Lower leg skin (tissue), 3 donors: ENCODE measurements around the gene SYT8.

ENCODE experiments used
- POLR2A ChIP-seq, 2 donors: fragments of 450-650 bp; IDR thresholded peaks; one replicate each; pipeline ENCODE4 v1.6.1; 2016 to 2017; ENCODE audit warnings: antibody characterized with exemption in 2 of 2, mild to moderate bottlenecking in 1 of 2, moderate library complexity in 1 of 2
- TF ChIP-seq, protein P1 (sequence below), 3 donors: fragments of 450-650 bp; IDR thresholded peaks; one replicate each; pipeline ENCODE4 v1.5.1; 2016; ENCODE audit warnings: antibody characterized with exemption in 3 of 3, mild to moderate bottlenecking in 3 of 3, moderate library complexity in 2 of 3

GRCh38 chr11:1807264-1807995 is 27.4 kb upstream of the SYT8 start:
- TF ChIP-seq, protein P1, sequence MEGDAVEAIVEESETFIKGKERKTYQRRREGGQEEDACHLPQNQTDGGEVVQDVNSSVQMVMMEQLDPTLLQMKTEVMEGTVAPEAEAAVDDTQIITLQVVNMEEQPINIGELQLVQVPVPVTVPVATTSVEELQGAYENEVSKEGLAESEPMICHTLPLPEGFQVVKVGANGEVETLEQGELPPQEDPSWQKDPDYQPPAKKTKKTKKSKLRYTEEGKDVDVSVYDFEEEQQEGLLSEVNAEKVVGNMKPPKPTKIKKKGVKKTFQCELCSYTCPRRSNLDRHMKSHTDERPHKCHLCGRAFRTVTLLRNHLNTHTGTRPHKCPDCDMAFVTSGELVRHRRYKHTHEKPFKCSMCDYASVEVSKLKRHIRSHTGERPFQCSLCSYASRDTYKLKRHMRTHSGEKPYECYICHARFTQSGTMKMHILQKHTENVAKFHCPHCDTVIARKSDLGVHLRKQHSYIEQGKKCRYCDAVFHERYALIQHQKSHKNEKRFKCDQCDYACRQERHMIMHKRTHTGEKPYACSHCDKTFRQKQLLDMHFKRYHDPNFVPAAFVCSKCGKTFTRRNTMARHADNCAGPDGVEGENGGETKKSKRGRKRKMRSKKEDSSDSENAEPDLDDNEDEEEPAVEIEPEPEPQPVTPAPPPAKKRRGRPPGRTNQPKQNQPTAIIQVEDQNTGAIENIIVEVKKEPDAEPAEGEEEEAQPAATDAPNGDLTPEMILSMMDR (IDR thresholded peaks at IDR 0.05) = no peak
- TF ChIP-seq POLR2A (IDR thresholded peaks at IDR 0.05) = no peak
